ENCODE measurements around the gene TEX22. TPM values are rescaled to one million over a fixed set of nuclear protein-coding genes. Genes with fewer than 3 reads are reported as not detected.

Gene TEX22
- total and polyA plus RNA-seq, 9 donors: 0.11 to 5.1 (median 2.5) TPM; not detected in 1

DNA sequence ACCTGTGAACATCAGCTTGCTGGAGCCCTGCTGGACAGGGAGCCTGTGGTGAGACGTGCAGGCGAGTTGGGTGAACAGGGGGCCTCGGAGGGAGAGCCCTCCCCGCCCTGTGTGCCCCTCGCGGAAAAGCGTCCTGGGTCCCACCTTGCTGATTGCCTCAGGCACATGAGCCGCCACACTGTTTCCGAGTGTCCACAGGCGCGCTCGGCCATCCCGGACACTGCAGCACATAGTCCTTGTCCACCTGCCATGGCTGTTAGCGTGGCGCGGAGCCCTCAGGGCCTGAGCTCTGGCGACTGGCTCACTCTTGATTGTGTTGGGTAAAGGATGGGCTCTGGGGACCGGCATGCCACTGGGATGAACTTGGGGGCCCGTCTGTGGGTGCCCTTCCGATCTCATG is 43.8 kb upstream of the TEX22 start:
- WGBS, 3 donors: 94 to 95% (median 94%) methylated on average over 20 of the region's 20 CpGs
- H3K27ac ChIP-seq: no peak overlapping the region
- H3K36me3 ChIP-seq: no peaks in the 10 kb centered on the region
- H3K27me3 ChIP-seq: no peaks in the 10 kb centered on the region
- DNase-seq: peak in 1 of 5 donors; percentile 15
- H3K4me3 ChIP-seq: no peak overlapping the region
- no peaks in the 10 kb centered on the region for H3K9me3 ChIP-seq
- no peaks in the 10 kb centered on the region for H3K4me1 ChIP-seq (ENCODE audit: insufficient read depth)
- no peak for TF ChIP-seq POLR2A (IDR thresholded peaks at IDR 0.05)
- TF ChIP-seq, protein P1, sequence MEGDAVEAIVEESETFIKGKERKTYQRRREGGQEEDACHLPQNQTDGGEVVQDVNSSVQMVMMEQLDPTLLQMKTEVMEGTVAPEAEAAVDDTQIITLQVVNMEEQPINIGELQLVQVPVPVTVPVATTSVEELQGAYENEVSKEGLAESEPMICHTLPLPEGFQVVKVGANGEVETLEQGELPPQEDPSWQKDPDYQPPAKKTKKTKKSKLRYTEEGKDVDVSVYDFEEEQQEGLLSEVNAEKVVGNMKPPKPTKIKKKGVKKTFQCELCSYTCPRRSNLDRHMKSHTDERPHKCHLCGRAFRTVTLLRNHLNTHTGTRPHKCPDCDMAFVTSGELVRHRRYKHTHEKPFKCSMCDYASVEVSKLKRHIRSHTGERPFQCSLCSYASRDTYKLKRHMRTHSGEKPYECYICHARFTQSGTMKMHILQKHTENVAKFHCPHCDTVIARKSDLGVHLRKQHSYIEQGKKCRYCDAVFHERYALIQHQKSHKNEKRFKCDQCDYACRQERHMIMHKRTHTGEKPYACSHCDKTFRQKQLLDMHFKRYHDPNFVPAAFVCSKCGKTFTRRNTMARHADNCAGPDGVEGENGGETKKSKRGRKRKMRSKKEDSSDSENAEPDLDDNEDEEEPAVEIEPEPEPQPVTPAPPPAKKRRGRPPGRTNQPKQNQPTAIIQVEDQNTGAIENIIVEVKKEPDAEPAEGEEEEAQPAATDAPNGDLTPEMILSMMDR (IDR thresholded peaks at IDR 0.05): no peak
- intact Hi-C loops (cut with DNase I): loop anchor here (2.0 to 5.0 kb wide), 2 partner anchors 152 to 154 kb away; no protein-coding TSS in a partner anchor

DNA sequence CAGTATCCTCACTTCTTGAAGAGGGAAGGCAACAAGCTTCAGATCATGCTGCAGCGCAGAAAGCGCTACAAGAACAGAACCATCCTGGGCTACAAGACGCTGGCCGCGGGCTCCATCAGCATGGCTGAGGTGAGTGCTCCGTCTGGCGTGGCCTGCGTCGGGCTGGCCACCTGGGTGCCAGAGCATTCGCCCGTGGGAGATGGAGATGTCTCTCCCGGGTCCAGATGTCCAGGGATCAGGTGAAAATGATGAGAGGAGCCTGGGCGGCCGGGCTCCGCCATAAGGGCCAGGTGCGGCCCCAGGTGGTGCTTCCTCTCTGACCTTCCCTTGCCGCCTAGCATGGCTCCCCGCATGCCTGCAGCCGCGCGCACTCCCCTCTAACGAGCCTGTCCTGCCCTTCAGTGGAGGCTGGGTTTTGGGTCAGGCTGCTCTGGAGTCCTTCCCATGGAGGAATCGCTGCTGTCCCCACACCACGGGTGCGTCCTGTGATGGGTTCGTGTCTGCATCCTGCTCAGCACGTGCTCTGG is 43.2 kb upstream of the TEX22 start:
- whole genome bisulfite sequencing, 3 donors: 87 to 95% (median 88%) methylated on average over 13 to 27 of the region's 27 CpGs

DNA sequence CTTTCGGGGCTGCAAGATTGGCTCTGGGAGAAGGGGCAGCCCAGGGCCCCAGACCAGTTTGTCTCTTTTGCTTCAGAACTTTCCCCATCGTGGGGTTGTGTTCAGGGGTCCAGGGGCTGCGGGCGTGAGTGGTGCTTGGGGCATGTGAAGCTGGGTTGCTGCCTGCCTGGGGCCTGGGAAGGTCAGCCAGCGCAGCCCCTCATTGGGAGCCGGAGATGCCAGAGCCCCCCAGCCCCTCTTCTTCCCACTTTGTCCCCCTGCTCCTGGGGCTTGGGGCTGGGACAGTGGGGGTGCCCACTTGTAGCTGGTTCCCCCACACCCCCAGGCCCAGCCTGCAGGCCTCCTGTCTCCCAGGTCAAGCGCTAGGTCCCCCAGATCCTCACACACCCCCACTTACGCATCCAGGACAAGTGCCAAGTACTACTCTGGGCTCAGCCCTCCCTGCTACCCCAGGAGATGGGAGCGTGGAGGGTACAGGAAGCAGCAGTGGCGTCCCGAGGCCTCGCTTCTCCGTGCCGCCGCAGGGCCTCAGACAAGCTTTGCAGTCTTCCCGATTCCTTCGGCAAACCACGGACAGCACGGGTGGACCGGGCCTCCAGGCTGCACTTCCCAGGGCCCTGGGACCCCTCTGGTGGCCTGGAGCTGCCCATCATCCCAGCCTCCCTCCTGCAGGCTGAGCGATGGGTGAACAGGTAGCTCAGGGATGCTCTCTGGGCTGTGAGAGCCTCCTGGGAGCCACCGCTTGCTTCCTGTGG is 42.3 kb upstream of the TEX22 start:
- H3K36me3 ChIP-seq: no peaks in the 10 kb centered on the region
- no peaks in the 10 kb centered on the region for H3K9me3 ChIP-seq
- intact Hi-C loops (cut with DNase I): loop anchor here in 1 of 4 donors (2.0 kb wide), 1 partner anchor 155 kb away; no protein-coding TSS in a partner anchor
- H3K4me1 ChIP-seq (ENCODE audit: insufficient read depth): no peaks in the 10 kb centered on the region
- peak in 1 of 5 donors; percentile 11 for DNase-seq
- 90% methylated on average over 22 of the region's 22 CpGs for WGBS, 3 donors
- no peaks in the 10 kb centered on the region for H3K27me3 ChIP-seq
- TF ChIP-seq, protein P1 (IDR thresholded peaks at IDR 0.05): no peak
- no peak for TF ChIP-seq POLR2A (IDR thresholded peaks at IDR 0.05)
- no peak for TF ChIP-seq EP300 (IDR thresholded peaks at IDR 0.05)
- H3K27ac ChIP-seq: no peak overlapping the region
- H3K4me3 ChIP-seq: no peak overlapping the region

More for the DNA sequence above, 43.2 kb upstream of the TEX22 start:
- no peak overlapping the region for H3K27ac ChIP-seq
- no peak for TF ChIP-seq POLR2A (IDR thresholded peaks at IDR 0.05)
- TF ChIP-seq, protein P1 (IDR thresholded peaks at IDR 0.05): no peak
- no peak for DNase-seq
- intact Hi-C loops (cut with DNase I): loop anchor here in 1 of 4 donors (2.0 kb wide), 1 partner anchor 154 kb away; no protein-coding TSS in a partner anchor
- no peaks in the 10 kb centered on the region for H3K36me3 ChIP-seq
- no peaks in the 10 kb centered on the region for H3K4me1 ChIP-seq (ENCODE audit: insufficient read depth)
- no peaks in the 10 kb centered on the region for H3K27me3 ChIP-seq
- no peak overlapping the region for H3K4me3 ChIP-seq
- H3K9me3 ChIP-seq: no peaks in the 10 kb centered on the region

DNA sequence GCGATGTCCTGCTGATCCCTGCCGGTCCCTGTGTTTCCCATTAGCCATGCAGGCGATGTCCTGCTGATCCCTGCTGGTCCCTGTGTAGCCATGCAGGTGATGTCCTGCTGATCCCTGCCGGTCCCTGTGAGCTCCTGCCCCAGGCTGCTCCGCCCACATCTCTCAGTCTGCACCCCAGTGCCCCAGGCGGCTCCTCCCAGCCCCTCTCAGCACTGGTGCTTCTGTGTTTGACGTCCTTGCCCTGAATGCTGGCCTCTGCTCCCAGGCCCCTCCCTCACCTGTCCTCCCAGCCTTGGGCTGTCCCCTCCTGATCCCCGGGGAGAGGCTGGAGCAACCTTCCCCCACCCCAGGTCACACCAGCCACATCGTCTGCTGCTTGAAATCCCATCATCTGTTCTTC is 41.4 kb upstream of the TEX22 start:
- WGBS, 3 donors: 72 to 87% (median 83%) methylated on average over 9 of the region's 9 CpGs
- no peaks in the 10 kb centered on the region for H3K4me1 ChIP-seq (ENCODE audit: insufficient read depth)
- no peak for DNase-seq
- H3K36me3 ChIP-seq: no peaks in the 10 kb centered on the region
- TF ChIP-seq POLR2A (IDR thresholded peaks at IDR 0.05) (no peak), EP300 (IDR thresholded peaks at IDR 0.05) (no peak)
- TF ChIP-seq, protein P1 (IDR thresholded peaks at IDR 0.05): no peak
- no peak overlapping the region for H3K27ac ChIP-seq
- H3K4me3 ChIP-seq: no peak overlapping the region
- no peaks in the 10 kb centered on the region for H3K27me3 ChIP-seq
- intact Hi-C loops (cut with DNase I): no loop called here
- H3K9me3 ChIP-seq: no peaks in the 10 kb centered on the region

Measured in ovary (tissue), 9 donors.